HFFc6 (cell line): Measurements from ENCODE around the gene OR2G6. TPM values are rescaled to one million over a fixed set of nuclear protein-coding genes. Genes with fewer than 3 reads are reported as not detected.
"Not testable (repeated sequence)": the region's sequence is repeated elsewhere in the genome, so short reads cannot be mapped to it uniquely, and the experiment has no call there.

Experiments
- DNase-seq: peaks from one replicate; pipeline ENCODE4 v3.0.0-alpha.2; 2018
- H3K27ac Mint-ChIP-seq: 2 replicates; pipeline ENCODE4 v1.8.0; 2020; ENCODE audit warnings: mild to moderate bottlenecking, mixed read lengths
- H3K27me3 Mint-ChIP-seq: 2 replicates; pipeline ENCODE4 v1.8.0; 2021; ENCODE audit warnings: mild to moderate bottlenecking, moderate library complexity, mixed read lengths; ENCODE audit not compliant: insufficient read depth
- H3K36me3 Mint-ChIP-seq: 2 replicates; pipeline ENCODE4 v1.8.0; 2021; ENCODE audit warnings: low read depth, mixed read lengths
- H3K4me1 Mint-ChIP-seq: 2 replicates; pipeline ENCODE4 v1.8.0; 2020; ENCODE audit warnings: low read depth, mixed read lengths
- H3K4me3 Mint-ChIP-seq: 2 replicates; pipeline ENCODE4 v1.8.0; 2020; ENCODE audit warnings: mild to moderate bottlenecking, moderate library complexity, mixed read lengths
- H3K9me3 Mint-ChIP-seq: 2 replicates; pipeline ENCODE4 v1.8.0; 2020; ENCODE audit warnings: mild to moderate bottlenecking, mixed read lengths
- CTCF ChIP-seq: fragments of 200-600 bp; sonication (generic); IDR thresholded peaks from 2 replicates; pipeline ENCODE4 v1.5.0; 2021; ENCODE audit warnings: antibody characterized with exemption, mild to moderate bottlenecking
- long read RNA-seq: library from polyadenylated mRNA; unstranded; transcript quantifications from one replicate; pipeline ENCODE4 v2.0.0, GENCODE V29; 2019
- total RNA-seq, 6 experiments: library from RNA; stranded (reverse); fragmentation: NEBNext Ultra II Directional; extraction: Animal tissue kit (Norgen Biotek cat#: 25700); gene quantifications; 2 replicates in 1 of 6; 3 replicates in 5 of 6; pipeline ENCODE4 v1.2.3, GENCODE V29; 2021

OR2G6 gene
- total RNA-seq = not detected
- long read RNA-seq = 0 reads

GRCh38 chr1:248507773-248508172 is at the start of gene OR2G6:
Gene OR2G6 (plus strand): TSS chr1:248508073. CDS start chr1:248521647, 13,574 bp downstream.
- H3K9me3 Mint-ChIP-seq, H3K27me3 Mint-ChIP-seq, H3K27ac Mint-ChIP-seq, DNase-seq, H3K36me3 Mint-ChIP-seq, H3K4me3 Mint-ChIP-seq, H3K4me1 Mint-ChIP-seq: not testable (repeated sequence)

- H3K9me3 Mint-ChIP-seq = peaks cover 50% of the 10 kb centered on the region
- DNase-seq, H3K4me3 Mint-ChIP-seq, H3K27ac Mint-ChIP-seq, H3K4me1 Mint-ChIP-seq, H3K36me3 Mint-ChIP-seq, H3K27me3 Mint-ChIP-seq: not testable (repeated sequence)
These were observed 48.8 kb upstream of the OR2G6 start for GRCh38 chr1:248459117-248459516.

- no peak for DNase-seq
- H3K9me3 Mint-ChIP-seq = peaks cover 51% of the 10 kb centered on the region
- peaks cover 4% of the 10 kb centered on the region; the same call in 1 of the 2 replicates for H3K36me3 Mint-ChIP-seq
- H3K27ac Mint-ChIP-seq = no peak overlapping the region
- no peak for TF ChIP-seq CTCF
- no peak overlapping the region for H3K4me3 Mint-ChIP-seq
- H3K27me3 Mint-ChIP-seq = no peaks in the 10 kb centered on the region
- H3K4me1 Mint-ChIP-seq = no peaks in the 10 kb centered on the region
These were observed 36.7 kb upstream of the OR2G6 start for GRCh38 chr1:248471154-248471553.

GRCh38 chr1:248472111-248472510 is 35.8 kb upstream of the OR2G6 start:
- H3K36me3 Mint-ChIP-seq, DNase-seq, H3K27me3 Mint-ChIP-seq, H3K4me3 Mint-ChIP-seq, H3K4me1 Mint-ChIP-seq, H3K27ac Mint-ChIP-seq: not testable (repeated sequence)
- H3K9me3 Mint-ChIP-seq = peaks cover 51% of the 10 kb centered on the region

- not testable (repeated sequence) for H3K4me3 Mint-ChIP-seq, H3K36me3 Mint-ChIP-seq, H3K4me1 Mint-ChIP-seq, DNase-seq, H3K27ac Mint-ChIP-seq, H3K27me3 Mint-ChIP-seq
- peaks cover 45% of the 10 kb centered on the region for H3K9me3 Mint-ChIP-seq
These were observed 34.8 kb upstream of the OR2G6 start, which contains the start of gene OR2T3 for GRCh38 chr1:248473051-248473450. Gene OR2T3 (plus strand): TSS chr1:248473351. CDS start chr1:248473351, 0 bp downstream.

- H3K36me3 Mint-ChIP-seq, DNase-seq, H3K4me1 Mint-ChIP-seq, H3K27ac Mint-ChIP-seq, H3K27me3 Mint-ChIP-seq, H3K4me3 Mint-ChIP-seq: not testable (repeated sequence)
- peaks cover 41% of the 10 kb centered on the region for H3K9me3 Mint-ChIP-seq
These were observed 32.2 kb upstream of the OR2G6 start for GRCh38 chr1:248475660-248476059.

- not testable (repeated sequence) for H3K27me3 Mint-ChIP-seq
These were observed 25.9 kb upstream of the OR2G6 start for GRCh38 chr1:248481686-248482579.

GRCh38 chr1:248488289-248488688 is 19.6 kb upstream of the OR2G6 start, which contains the start of gene OR2T5:
Gene OR2T5 (plus strand): TSS chr1:248488589. CDS start chr1:248488589, 0 bp downstream.
- H3K9me3 Mint-ChIP-seq, H3K27me3 Mint-ChIP-seq, H3K4me1 Mint-ChIP-seq, DNase-seq, H3K36me3 Mint-ChIP-seq, H3K27ac Mint-ChIP-seq, H3K4me3 Mint-ChIP-seq: not testable (repeated sequence)

More at GRCh38 chr1:248481686-248482579, 25.9 kb upstream of the OR2G6 start:
- H3K4me3 Mint-ChIP-seq, H3K27ac Mint-ChIP-seq, H3K36me3 Mint-ChIP-seq, H3K4me1 Mint-ChIP-seq, DNase-seq: not testable (repeated sequence)
- peaks cover 27% of the 10 kb centered on the region for H3K9me3 Mint-ChIP-seq

- H3K4me1 Mint-ChIP-seq, H3K9me3 Mint-ChIP-seq, H3K36me3 Mint-ChIP-seq, H3K27me3 Mint-ChIP-seq, H3K27ac Mint-ChIP-seq, DNase-seq, H3K4me3 Mint-ChIP-seq: not testable (repeated sequence)
These were observed 11.2 kb upstream of the OR2G6 start for GRCh38 chr1:248496661-248497060.

- not testable (repeated sequence) for H3K36me3 Mint-ChIP-seq, H3K27me3 Mint-ChIP-seq, H3K9me3 Mint-ChIP-seq, H3K27ac Mint-ChIP-seq, DNase-seq, H3K4me1 Mint-ChIP-seq, H3K4me3 Mint-ChIP-seq
These were observed 7.4 kb upstream of the OR2G6 start for GRCh38 chr1:248500305-248501035.

GRCh38 chr1:248510217-248510616 is 2.3 kb downstream of the OR2G6 start:
- not testable (repeated sequence) for H3K9me3 Mint-ChIP-seq, H3K4me1 Mint-ChIP-seq, DNase-seq, H3K27ac Mint-ChIP-seq, H3K27me3 Mint-ChIP-seq, H3K36me3 Mint-ChIP-seq, H3K4me3 Mint-ChIP-seq
